HepG2 (cell line): ENCODE results near the gene PSMD6. TPM values are rescaled to one million over a fixed set of nuclear protein-coding genes. Genes with fewer than 3 reads are reported as not detected.

Experiments used
- ATAC-seq: fragments of 200-7000 bp; cut with Tn5 transposase; 3 replicates; pipeline ENCODE4 v1.9.1; 2020; ENCODE audit warnings: mild to moderate bottlenecking, moderate library complexity
- BruUV-seq: library from RNA; stranded (reverse); fragments of 400-500 nt; replicated peaks from 2 replicates; lab custom pipeline; 2021; lab: Mats Ljungman, UMichigan
- CTCF ChIA-PET: fragments of 300-600 bp; formaldehyde crosslinking; extraction: SDS; loops from one replicate; lab custom pipeline; 2021; ENCODE audit warnings: low total read pairs, inconsistent platforms, low intra/inter-chr PET ratio; lab: Yijun Ruan, JAX
- POLR2A ChIA-PET: fragments of 350-600 bp; sonication (Branson Sonifier 250); formaldehyde crosslinking; loops from one replicate; lab custom pipeline; 2020; ENCODE audit warnings: antibody characterized with exemption, inconsistent platforms; lab: Yijun Ruan, JAX
- DNase-seq: peaks from one replicate; pipeline ENCODE4 v3.0.0-alpha.2; 2015; ENCODE audit warnings: low spot score
- FAIRE-seq: peaks from 3 replicates; lab custom pipeline; 2011; peaks lifted over from hg19 to GRCh38; lab: Jason Lieb, UNC
- H2AFZ ChIP-seq: one replicate; pipeline ENCODE4 v1.6.1; 2011; ENCODE audit warnings: low read length, inconsistent platforms
- H3K27ac ChIP-seq: fragments of 300-600 bp; 3 replicates; pipeline ENCODE4 v1.8.0; 2011; ENCODE audit warnings: mixed run types, mild to moderate bottlenecking, mixed read lengths, low read length, inconsistent platforms; ENCODE audit not compliant: insufficient read depth; ENCODE audit errors: extremely low read length
- H3K27me3 ChIP-seq, 2 experiments: fragments of 200-600 bp in 1 of 2; 2 replicates in 1 of 2; 3 replicates in 1 of 2; pipeline versions ENCODE4 v1.6.0 to v1.8.0; 2011; ENCODE audit warnings: low read length in 2 of 2, mild to moderate bottlenecking in 2 of 2, moderate library complexity in 2 of 2, inconsistent platforms in 1 of 2; ENCODE audit not compliant: insufficient read depth in 2 of 2, control insufficient read depth in 1 of 2
- H3K36me3 ChIP-seq, 2 experiments: fragments of 200-600 bp in 1 of 2; replicated peaks in 1 of 2; 2 replicates in 1 of 2; 3 replicates in 1 of 2; pipeline versions ENCODE4 v1.5.1 to v1.8.0; 2011; ENCODE audit warnings: low read length in 2 of 2, inconsistent platforms in 1 of 2; ENCODE audit not compliant: insufficient read depth in 2 of 2, control insufficient read depth in 1 of 2
- H3K4me1 ChIP-seq: 2 replicates; pipeline ENCODE4 v1.5.1; 2012; ENCODE audit warnings: low read length, inconsistent platforms; ENCODE audit not compliant: insufficient read depth
- H3K4me2 ChIP-seq: 2 replicates; pipeline ENCODE4 v1.6.0; 2011; ENCODE audit warnings: low read depth, low read length, inconsistent platforms
- H3K4me3 ChIP-seq, 3 experiments: fragments of 200-600 bp in 1 of 3; sonication (generic), shearing (Covaris generic) in 1 of 3; replicated peaks in 1 of 3; 2 replicates each; pipeline ENCODE4 v1.5.1; 2011 to 2016; ENCODE audit warnings: low read length in 3 of 3, inconsistent platforms in 2 of 3, low read depth in 2 of 3, mild to moderate bottlenecking in 2 of 3, control low read depth in 1 of 3, mixed read lengths in 1 of 3; ENCODE audit not compliant: insufficient read depth in 1 of 3
- H3K79me2 ChIP-seq: one replicate; pipeline ENCODE4 v1.6.1; 2011; ENCODE audit warnings: low read length, inconsistent platforms; ENCODE audit not compliant: insufficient read depth
- H3K9ac ChIP-seq: 2 replicates; pipeline ENCODE4 v1.6.0; 2011; ENCODE audit warnings: mild to moderate bottlenecking, low read depth, low read length, inconsistent platforms; ENCODE audit not compliant: insufficient read depth
- H3K9me3 ChIP-seq: 2 replicates; pipeline ENCODE4 v1.5.1; 2012; ENCODE audit warnings: mild to moderate bottlenecking, low read length
- H4K20me1 ChIP-seq: 2 replicates; pipeline ENCODE4 v1.6.0; 2011; ENCODE audit warnings: inconsistent platforms, mild to moderate bottlenecking, low read length, moderate library complexity; ENCODE audit not compliant: insufficient read depth
- CREM ChIP-seq, 2 experiments: sonication (generic) in 1 of 2; formaldehyde crosslinking in 1 of 2; IDR thresholded peaks; 2 replicates each; pipeline versions ENCODE4 v1.4.0 to v1.6.1; 2016 to 2020; ENCODE audit warnings: antibody characterized with exemption in 1 of 2, mild to moderate bottlenecking in 1 of 2, missing genetic modification reagents in 1 of 2
- ETV5 ChIP-seq: IDR thresholded peaks from 2 replicates; pipeline ENCODE4 v1.6.1; 2018; ENCODE audit warnings: missing biosample characterization, missing genetic modification reagents, inconsistent platforms, borderline replicate concordance
- HES4 ChIP-seq: sonication (generic); formaldehyde crosslinking; IDR thresholded peaks from 2 replicates; pipeline ENCODE4 v1.9.0; 2021; ENCODE audit warnings: mild to moderate bottlenecking, missing genetic modification reagents, borderline replicate concordance
- KDM3A ChIP-seq: IDR thresholded peaks from 2 replicates; pipeline ENCODE4 v1.6.1; 2018; ENCODE audit warnings: low read depth, missing compliant biosample characterization
- KLF15 ChIP-seq: sonication (generic); formaldehyde crosslinking; IDR thresholded peaks from 2 replicates; pipeline ENCODE4 v1.8.1; 2023; ENCODE audit warnings: borderline replicate concordance, mild to moderate bottlenecking, inconsistent platforms, missing genetic modification reagents, mixed read lengths
- RNF2 ChIP-seq: fragments of 450-650 bp; conservative IDR thresholded peaks from 2 replicates; pipeline ENCODE4 v1.6.1; 2016; ENCODE audit warnings: low read depth
- SMAD9 ChIP-seq: sonication (generic); formaldehyde crosslinking; IDR thresholded peaks from 2 replicates; pipeline ENCODE4 v1.5.1; 2020; ENCODE audit warnings: mild to moderate bottlenecking, missing genetic modification reagents
- SPEN ChIP-seq: sonication (generic); formaldehyde crosslinking; IDR thresholded peaks from 2 replicates; pipeline ENCODE4 v1.5.1; 2020; ENCODE audit warnings: low read depth, mild to moderate bottlenecking, missing genetic modification reagents
- SUZ12 ChIP-seq: fragments of 150-350 bp; IDR thresholded peaks from 2 replicates; pipeline ENCODE4 v1.6.1; 2014; ENCODE audit warnings: low read depth, low read length
- TP53 ChIP-seq: sonication (generic); formaldehyde crosslinking; conservative IDR thresholded peaks from 2 replicates; pipeline ENCODE4 v1.4.0; 2020; ENCODE audit warnings: missing genetic modification reagents
- ZC3H4 ChIP-seq: sonication (generic); formaldehyde crosslinking; IDR thresholded peaks from 2 replicates; pipeline ENCODE4 v1.4.0; 2020; ENCODE audit warnings: missing genetic modification reagents, borderline replicate concordance
- ZNF562 ChIP-seq: sonication (generic); formaldehyde crosslinking; IDR thresholded peaks from 2 replicates; pipeline ENCODE4 v1.8.0; 2022; ENCODE audit warnings: missing genetic modification reagents, borderline replicate concordance
- ZNF614 ChIP-seq: IDR thresholded peaks from 2 replicates; pipeline ENCODE4 v1.6.1; 2018; ENCODE audit warnings: missing biosample characterization, missing genetic modification reagents, inconsistent platforms, borderline replicate concordance
- ZSCAN25 ChIP-seq: sonication (generic); formaldehyde crosslinking; IDR thresholded peaks from 2 replicates; pipeline ENCODE4 v1.8.0; 2022; ENCODE audit warnings: mild to moderate bottlenecking, missing genetic modification reagents
- WGBS: methylation state at CpG from one replicate; pipeline ENCODE4 v1.1.6; 2017; ENCODE audit warnings: low lambda C conversion rate; 5-methylcytosine and 5-hydroxymethylcytosine counted together
- in situ Hi-C: cut with HindIII; loops from 2 replicates; pipeline ENCODE4 v1.10.0; 2017; ENCODE audit warnings: low pct_unique_long_range_greater_than_20kb; ENCODE audit not compliant: extremely low pct_ligation_motif_present
- intact Hi-C: fragments of 100-400 bp; cut with micrococcal nuclease; formaldehyde crosslinking; loops from one replicate; pipeline ENCODE4 v1.10.0; 2022; ENCODE audit not compliant: unreplicated experiment
- polyA plus RNA-seq, 8 experiments: library from polyadenylated mRNA; depleted of rRNA in 3 of 8; stranded (reverse) in 7 of 8; unstranded in 1 of 8; fragments of >200 nt; fragmentation: Illumina TruSeq in 4 of 8; extraction: Trizol in 4 of 8; gene quantifications; 2 replicates each; pipeline versions ENCODE4 v1.2.1 to v1.2.3, GENCODE V29; 2011 to 2016; ENCODE audit warnings: low read depth in 4 of 8, missing spikeins in 1 of 8, mixed read lengths in 1 of 8; ENCODE audit not compliant: insufficient read depth in 1 of 8
- total RNA-seq, 5 experiments: library from RNA; depleted of rRNA; stranded (reverse); fragments of >200 nt; fragmentation: Illumina TruSeq; extraction: Trizol; gene quantifications; 2 replicates each; pipeline ENCODE4 v1.2.3, GENCODE V29; 2016; ENCODE audit warnings: low read depth in 1 of 5

PSMD6 gene
- total and polyA plus RNA-seq, 2 of the 13 experiments (the other 11 are each of a cell fraction or from before 2014, with no cell fraction given) = 36.8 to 117 TPM

DNA sequence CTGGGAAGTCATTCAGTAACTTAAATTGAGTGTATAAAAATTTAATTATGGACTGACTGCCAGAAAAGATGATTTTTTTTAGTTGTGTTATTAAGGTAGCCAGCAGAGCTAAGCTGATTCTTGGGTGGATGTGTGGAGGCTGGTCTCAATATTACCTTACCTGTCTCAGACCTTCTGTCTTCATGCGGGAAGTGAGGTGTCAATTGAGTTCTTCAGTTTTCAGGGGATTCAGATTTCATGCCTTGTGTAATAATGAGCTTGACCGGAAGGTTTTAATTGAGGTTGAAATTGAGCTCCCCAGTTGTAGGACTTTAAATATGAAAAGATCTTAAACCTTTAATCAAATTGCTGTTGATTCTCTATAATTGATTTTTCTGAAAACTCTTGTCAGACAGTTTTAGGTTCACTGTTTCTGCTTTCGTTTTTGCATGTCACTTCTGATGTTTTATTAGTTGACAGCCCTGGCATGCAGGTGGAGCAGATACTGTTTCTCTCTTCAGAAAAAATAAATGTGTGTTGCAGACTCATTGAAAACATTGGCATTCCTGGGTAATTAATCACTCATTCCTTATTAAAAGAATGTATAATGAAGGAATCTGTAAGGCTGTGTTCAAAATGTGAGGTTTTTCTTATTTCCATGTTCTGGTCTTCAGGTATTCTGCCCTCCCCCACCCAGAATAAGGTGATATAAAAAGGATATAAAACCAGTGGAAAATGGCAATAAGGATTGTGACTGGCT lies 54.5 kb downstream of the PSMD6 start:
- in situ Hi-C loops = no loop called here
- Histone ChIP-seq H3K4me1 (peaks cover 63% of the 10 kb centered on the region), H3K4me3 (peak overlapping the region; percentile 48 to 68 (median 55); a peak in 5 of 6 replicates), H3K9me3 (no peaks in the 10 kb centered on the region), H4K20me1 (no peaks in the 10 kb centered on the region), H3K27ac (peak overlapping the region; percentile 91), H3K27me3 (no peaks in the 10 kb centered on the region), H3K36me3 (peaks cover 0 to 3% of the 10 kb centered on the region in 2 experiments; a peak in 3 of 5 replicates), H3K79me2 (peaks cover 57% of the 10 kb centered on the region), H2AFZ (no peak overlapping the region), H3K4me2 (peak overlapping the region; percentile 88), H3K9ac (peak overlapping the region; percentile 63; the same call in 1 of the 2 replicates)
- 12% methylated on average over 3 of the region's 3 CpGs for WGBS
- TF ChIP-seq CREM (IDR thresholded peaks at IDR 0.05) = 0 out of 2 replicates have a peak, but pooled peaks have one; percentile 1
- TF ChIP-seq CREM (CRISPR knock-in tag; IDR thresholded peaks at IDR 0.05) = no peak
- no peak for TF ChIP-seq KLF15
- ATAC-seq = peak; percentile 13; the same call in 2 of the 3 replicates
- ChIA-PET POLR2A (interaction anchor here (1.3 to 2.0 kb wide), 2 partner anchors 8 to 57 kb away, joined by 7 to 11 read pairs; partner anchors contain the start of gene SCAANT1), CTCF (no interaction called here)
- intact Hi-C loops = loop anchor here (1.0 kb wide), 1 partner anchor 25 kb away; no protein-coding TSS in a partner anchor
- no peak for FAIRE-seq
- no TSS peak for BruUV-seq
- no peak for DNase-seq

DNA sequence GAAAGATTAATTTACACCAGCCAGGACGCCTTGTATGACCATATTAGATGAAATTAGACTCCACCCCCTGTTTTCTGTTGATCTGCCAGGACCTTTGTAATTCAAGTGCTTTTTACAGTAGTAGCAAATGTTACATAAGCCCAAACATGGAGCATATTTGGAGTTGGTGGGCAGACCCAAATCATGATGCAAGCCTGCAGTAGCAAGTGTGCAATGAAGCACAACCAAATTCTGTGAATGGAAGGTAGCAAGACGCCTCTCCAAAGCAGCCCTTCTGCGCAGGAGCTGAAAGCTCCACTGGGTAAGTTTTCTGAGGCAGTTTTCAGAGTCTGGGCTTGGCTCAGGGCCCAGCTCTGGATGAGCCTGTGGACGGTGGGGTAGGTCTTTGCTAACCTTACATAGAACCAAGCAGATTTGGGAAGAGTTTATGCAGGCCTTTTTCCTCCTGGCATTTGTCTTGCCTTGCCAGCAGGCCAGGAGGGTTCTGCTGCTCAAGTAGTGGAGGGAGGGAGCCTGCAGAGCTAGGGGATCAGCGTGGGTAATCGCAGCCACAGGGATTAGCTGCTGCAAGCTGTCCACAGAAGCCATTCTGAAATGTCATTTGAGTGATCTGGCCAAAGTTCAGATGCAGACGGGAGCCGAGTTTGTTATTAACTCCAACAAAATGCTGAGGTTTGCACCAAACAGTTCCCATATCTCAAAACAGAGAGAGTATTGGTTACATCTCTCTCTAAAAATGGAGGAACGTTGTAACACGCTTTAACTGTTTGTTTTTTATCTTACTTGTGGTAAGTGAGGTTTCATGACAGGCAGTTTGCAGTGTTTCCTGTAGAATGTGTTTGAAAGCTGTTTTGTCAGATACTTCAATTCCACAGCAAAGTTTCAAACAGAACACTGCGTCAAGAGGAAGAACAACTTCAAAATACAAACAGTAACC lies 55.4 kb downstream of the PSMD6 start:
- Histone ChIP-seq H2AFZ (no peak overlapping the region), H3K36me3 (no peaks in the 10 kb centered on the region), H3K9ac (peak overlapping the region; percentile 63), H3K27ac (peak overlapping the region; percentile 91), H3K4me1 (peaks cover 61% of the 10 kb centered on the region), H3K9me3 (no peaks in the 10 kb centered on the region), H3K79me2 (peaks cover 49% of the 10 kb centered on the region), H3K4me3 (peak overlapping the region; percentile 48 to 68 (median 55)), H3K27me3 (no peaks in the 10 kb centered on the region), H4K20me1 (no peaks in the 10 kb centered on the region), H3K4me2 (peak overlapping the region; percentile 88)
- 2% methylated on average over 11 of the region's 11 CpGs for WGBS
- TSS peak; percentile 17 for BruUV-seq
- intact Hi-C loops = loop anchor here (1.0 kb wide), 1 partner anchor 25 kb away; no protein-coding TSS in a partner anchor
- CTCF ChIA-PET = no interaction called here
- POLR2A ChIA-PET = interaction anchor here (1.3 to 2.0 kb wide), 2 partner anchors 9 to 56 kb away, joined by 7 to 11 read pairs; partner anchors contain the start of gene SCAANT1
- peak; percentile 88 for DNase-seq
- ATAC-seq = peak; percentile 96
- in situ Hi-C loops = no loop called here
- FAIRE-seq = peak; percentile 88
- TF ChIP-seq ZNF562 (CRISPR knock-in tag) (no peak), SUZ12 (no peak), HES4 (CRISPR knock-in tag) (no peak), RNF2 (no peak), KDM3A (CRISPR knock-in tag) (no peak; the same call in 1 of the 2 replicates), SPEN (CRISPR knock-in tag) (no peak), ETV5 (CRISPR knock-in tag) (peak; percentile 16; the same call in 1 of the 2 replicates), SMAD9 (no peak), ZNF614 (CRISPR knock-in tag) (no peak), ZSCAN25 (CRISPR knock-in tag) (no peak), ZC3H4 (CRISPR knock-in tag) (no peak), TP53 (CRISPR knock-in tag) (no peak)
